Measurements from ENCODE around the gene FGF18.

- TF ChIP-seq POLR2A (IDR thresholded peaks at IDR 0.05), result no peak
- TF ChIP-seq, protein P1, sequence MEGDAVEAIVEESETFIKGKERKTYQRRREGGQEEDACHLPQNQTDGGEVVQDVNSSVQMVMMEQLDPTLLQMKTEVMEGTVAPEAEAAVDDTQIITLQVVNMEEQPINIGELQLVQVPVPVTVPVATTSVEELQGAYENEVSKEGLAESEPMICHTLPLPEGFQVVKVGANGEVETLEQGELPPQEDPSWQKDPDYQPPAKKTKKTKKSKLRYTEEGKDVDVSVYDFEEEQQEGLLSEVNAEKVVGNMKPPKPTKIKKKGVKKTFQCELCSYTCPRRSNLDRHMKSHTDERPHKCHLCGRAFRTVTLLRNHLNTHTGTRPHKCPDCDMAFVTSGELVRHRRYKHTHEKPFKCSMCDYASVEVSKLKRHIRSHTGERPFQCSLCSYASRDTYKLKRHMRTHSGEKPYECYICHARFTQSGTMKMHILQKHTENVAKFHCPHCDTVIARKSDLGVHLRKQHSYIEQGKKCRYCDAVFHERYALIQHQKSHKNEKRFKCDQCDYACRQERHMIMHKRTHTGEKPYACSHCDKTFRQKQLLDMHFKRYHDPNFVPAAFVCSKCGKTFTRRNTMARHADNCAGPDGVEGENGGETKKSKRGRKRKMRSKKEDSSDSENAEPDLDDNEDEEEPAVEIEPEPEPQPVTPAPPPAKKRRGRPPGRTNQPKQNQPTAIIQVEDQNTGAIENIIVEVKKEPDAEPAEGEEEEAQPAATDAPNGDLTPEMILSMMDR (IDR thresholded peaks at IDR 0.05), result no peak
Observed at GRCh38 chr5:171463862-171464229, 44.4 kb downstream of the FGF18 start.
